PC-3 (cell line): ENCODE results near the gene KSR2. TPM values are rescaled to one million over a fixed set of nuclear protein-coding genes. Genes with fewer than 3 reads are reported as not detected.

Experiments
- ATAC-seq: fragments of 200-7000 bp; cut with Tn5 transposase; 2 replicates; pipeline ENCODE4 v1.9.1; 2020; ENCODE audit warnings: mild to moderate bottlenecking, moderate library complexity
- BruUV-seq: library from RNA; stranded (reverse); fragments of 400-500 nt; replicated peaks from 2 replicates; lab custom pipeline; 2021; lab: Mats Ljungman, UMichigan
- CTCF ChIA-PET: fragments of 300-600 bp; sonication (Branson Sonifier 250); formaldehyde crosslinking; loops from one replicate; lab custom pipeline; 2022; ENCODE audit warnings: antibody characterized with exemption; lab: Charles Lee
- POLR2A ChIA-PET: fragments of 300-600 bp; sonication (Branson Sonifier 250); formaldehyde crosslinking; loops from one replicate; lab custom pipeline; 2022; ENCODE audit warnings: antibody characterized with exemption; ENCODE audit not compliant: unreplicated experiment; lab: Charles Lee
- DNase-seq: peaks from one replicate; pipeline ENCODE4 v3.0.0-alpha.2; 2015
- H2AFZ ChIP-seq: fragments of 300-600 bp; sonication (generic); 2 replicates; pipeline ENCODE4 v1.6.0; 2016; ENCODE audit warnings: antibody characterized with exemption, low read length
- H3F3A ChIP-seq: fragments of 300-600 bp; sonication (generic); one replicate; pipeline ENCODE4 v1.6.0; 2017; ENCODE audit warnings: antibody characterized with exemption, low read length, control low read depth, mild to moderate bottlenecking; ENCODE audit not compliant: unreplicated experiment
- H3K27ac ChIP-seq: fragments of 300-600 bp; sonication (generic); 2 replicates; pipeline ENCODE4 v1.5.1; 2016; ENCODE audit warnings: mild to moderate bottlenecking, low read length
- H3K27me3 ChIP-seq: fragments of 300-600 bp; sonication (generic); 2 replicates; pipeline ENCODE4 v1.6.1; 2016; ENCODE audit warnings: low read length, mixed read lengths
- H3K36me3 ChIP-seq: fragments of 300-600 bp; sonication (generic); 2 replicates; pipeline ENCODE4 v1.6.1; 2016; ENCODE audit warnings: low read depth, mixed run types, low read length, mixed read lengths
- H3K4me1 ChIP-seq: fragments of 300-600 bp; sonication (generic); 2 replicates; pipeline ENCODE4 v1.5.1; 2016; ENCODE audit warnings: low read length; ENCODE audit not compliant: insufficient read depth
- H3K4me2 ChIP-seq: fragments of 300-600 bp; sonication (generic); 2 replicates; pipeline ENCODE4 v1.6.0; 2016; ENCODE audit warnings: low read length
- H3K4me3 ChIP-seq: fragments of 300-600 bp; sonication (generic); 2 replicates; pipeline ENCODE4 v1.5.1; 2016; ENCODE audit warnings: mild to moderate bottlenecking, low read length, mixed read lengths
- H3K79me2 ChIP-seq: fragments of 300-600 bp; sonication (generic); 2 replicates; pipeline ENCODE4 v1.6.1; 2017; ENCODE audit warnings: low read length, mixed read lengths
- H3K9ac ChIP-seq: fragments of 300-600 bp; sonication (generic); 2 replicates; pipeline ENCODE4 v1.6.0; 2016; ENCODE audit warnings: mild to moderate bottlenecking, low read length
- H3K9me2 ChIP-seq: fragments of 300-600 bp; sonication (generic); replicated peaks from 2 replicates; pipeline ENCODE4 v1.6.1; 2016; ENCODE audit warnings: mixed run types, low read length, mixed read lengths
- H3K9me3 ChIP-seq: fragments of 300-600 bp; sonication (generic); 2 replicates; pipeline ENCODE4 v1.6.1; 2016; ENCODE audit warnings: low read length, mixed read lengths
- H4K20me1 ChIP-seq: fragments of 300-600 bp; sonication (generic); 2 replicates; pipeline ENCODE4 v1.6.1; 2016; ENCODE audit warnings: low read length, mixed read lengths
- CTCF ChIP-seq: fragments of 300-600 bp; sonication (generic); conservative IDR thresholded peaks from 2 replicates; pipeline ENCODE4 v1.5.1; 2017; ENCODE audit warnings: antibody characterized with exemption, low read depth, mild to moderate bottlenecking, low read length
- EZH2 ChIP-seq: fragments of 300-600 bp; sonication (generic); IDR thresholded peaks from one replicate; pipeline ENCODE4 v1.6.1; 2017; ENCODE audit warnings: antibody characterized with exemption, mild to moderate bottlenecking, low read length; ENCODE audit not compliant: unreplicated experiment
- EZH2phosphoT487 ChIP-seq: fragments of 300-600 bp; sonication (generic); IDR thresholded peaks from 2 replicates; pipeline ENCODE4 v1.6.1; 2018; ENCODE audit warnings: mild to moderate bottlenecking, antibody characterized with exemption, low read length, borderline replicate concordance
- intact Hi-C: fragments of 100-400 bp; cut with micrococcal nuclease; formaldehyde crosslinking; loops from 2 replicates; pipeline ENCODE4 v1.9.0; 2023
- total RNA-seq: library from RNA; depleted of rRNA; stranded (reverse); fragments of >200 nt; gene quantifications from 2 replicates; pipeline ENCODE4 v1.2.3, GENCODE V29; 2014

Gene KSR2
- total RNA-seq, 1 experiment from 2014 or later = 0.80 TPM

GRCh38 chr12:117592588-117593305, 376.0 kb downstream of the KSR2 start:
- ATAC-seq = no peak
- H3K4me2 ChIP-seq = no peak overlapping the region
- H3K4me1 ChIP-seq = peaks cover 14% of the 10 kb centered on the region
- H3F3A ChIP-seq = no peaks in the 10 kb centered on the region
- H3K9ac ChIP-seq = no peak overlapping the region
- intact Hi-C loops = no loop called here
- ChIA-PET CTCF (no interaction called here), POLR2A (interaction anchor here (0.6 kb wide), 1 partner anchor 37 kb away, joined by 4 read pairs; no protein-coding TSS in a partner anchor)
- no peaks in the 10 kb centered on the region for H4K20me1 ChIP-seq
- BruUV-seq = no TSS peak
- H2AFZ ChIP-seq = no peak overlapping the region
- H3K27me3 ChIP-seq = no peaks in the 10 kb centered on the region
- no peaks in the 10 kb centered on the region for H3K9me3 ChIP-seq
- H3K27ac ChIP-seq = no peak overlapping the region
- no peaks in the 10 kb centered on the region for H3K9me2 ChIP-seq
- no peaks in the 10 kb centered on the region for H3K36me3 ChIP-seq
- no peak overlapping the region for H3K4me3 ChIP-seq
- DNase-seq = no peak
- H3K79me2 ChIP-seq = no peaks in the 10 kb centered on the region
- TF ChIP-seq EZH2phosphoT487 = no peak
- no peak for TF ChIP-seq CTCF
- no peak for TF ChIP-seq EZH2

DNA sequence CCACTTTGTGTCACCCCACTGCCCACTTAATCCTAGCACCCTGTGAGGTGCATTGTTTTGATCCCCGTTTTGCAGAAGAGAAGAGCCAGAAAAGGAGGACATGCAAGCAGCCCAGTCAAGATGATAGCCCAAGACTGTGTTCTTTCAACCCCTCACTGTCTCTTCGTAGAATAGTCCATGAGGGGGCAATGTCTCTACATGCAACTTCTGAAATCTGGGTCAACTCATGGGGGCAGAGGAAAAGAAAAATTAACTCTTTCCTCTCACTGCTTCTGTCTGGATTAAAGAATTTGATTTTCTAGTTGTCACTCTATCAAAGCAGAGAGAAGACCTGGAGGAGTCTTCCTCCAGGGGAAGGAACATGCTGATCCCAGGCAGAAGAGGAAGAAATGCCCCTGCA, 377.8 kb downstream of the KSR2 start:
- H3K9me3 ChIP-seq = no peaks in the 10 kb centered on the region
- ChIA-PET CTCF (no interaction called here), POLR2A (interaction anchor here (0.6 kb wide), 1 partner anchor 288 kb away, joined by 4 read pairs; no protein-coding TSS in a partner anchor)
- intact Hi-C loops = no loop called here
- H3K36me3 ChIP-seq = no peaks in the 10 kb centered on the region
- no peak for DNase-seq
- TF ChIP-seq CTCF = peak; percentile 40; the same call in 1 of the 2 replicates
- no peak for TF ChIP-seq EZH2phosphoT487
- no peaks in the 10 kb centered on the region for H4K20me1 ChIP-seq
- no peaks in the 10 kb centered on the region for H3K79me2 ChIP-seq
- H3K27ac ChIP-seq = no peak overlapping the region
- H3F3A ChIP-seq = no peaks in the 10 kb centered on the region
- BruUV-seq = no TSS peak
- H3K9ac ChIP-seq = no peak overlapping the region
- no peaks in the 10 kb centered on the region for H3K27me3 ChIP-seq
- H3K4me2 ChIP-seq = no peak overlapping the region
- no peaks in the 10 kb centered on the region for H3K4me1 ChIP-seq
- no peak overlapping the region for H2AFZ ChIP-seq
- H3K4me3 ChIP-seq = no peak overlapping the region
- ATAC-seq = no peak
- H3K9me2 ChIP-seq = no peaks in the 10 kb centered on the region

DNA sequence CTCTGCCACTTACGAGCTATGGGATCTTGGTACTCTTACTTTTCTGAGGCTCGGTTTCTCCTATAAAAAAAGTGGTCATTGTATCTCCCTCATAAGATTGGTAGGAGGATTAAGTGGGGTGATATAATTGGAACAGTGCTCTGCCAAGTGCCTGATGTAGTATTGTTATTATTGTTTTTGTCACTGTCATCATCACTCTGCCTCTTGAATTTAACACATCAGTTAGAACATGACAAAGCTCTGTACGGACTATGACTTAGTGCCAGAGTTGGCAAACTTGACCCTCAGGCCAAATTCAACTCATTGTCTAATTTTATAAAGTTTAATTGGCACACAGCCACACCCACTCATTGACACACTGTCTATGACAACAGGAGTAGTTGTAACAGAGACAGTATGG, 378.4 kb downstream of the KSR2 start:
- DNase-seq (no peak), ATAC-seq (no peak)
- H4K20me1 ChIP-seq = no peaks in the 10 kb centered on the region
- TF ChIP-seq CTCF = no peak
- TF ChIP-seq EZH2 = no peak
- TF ChIP-seq EZH2phosphoT487 = no peak
- H3K4me3 ChIP-seq = no peak overlapping the region
- intact Hi-C loops = no loop called here
- H3K27ac ChIP-seq = no peak overlapping the region
- H2AFZ ChIP-seq = no peak overlapping the region
- H3K9me2 ChIP-seq = no peaks in the 10 kb centered on the region
- BruUV-seq = no TSS peak
- ChIA-PET CTCF (no interaction called here), POLR2A (interaction anchor here (0.6 kb wide), 1 partner anchor 288 kb away, joined by 4 read pairs; no protein-coding TSS in a partner anchor)
- no peaks in the 10 kb centered on the region for H3K79me2 ChIP-seq
- no peak overlapping the region for H3K9ac ChIP-seq
- H3K27me3 ChIP-seq = no peaks in the 10 kb centered on the region
- H3K9me3 ChIP-seq = no peaks in the 10 kb centered on the region
- no peaks in the 10 kb centered on the region for H3F3A ChIP-seq
- H3K4me1 ChIP-seq = no peaks in the 10 kb centered on the region
- no peaks in the 10 kb centered on the region for H3K36me3 ChIP-seq
- no peak overlapping the region for H3K4me2 ChIP-seq
